H1 (cell line): ENCODE results near the gene VPS37C. TPM values are rescaled to one million over a fixed set of nuclear protein-coding genes. Genes with fewer than 3 reads are reported as not detected.

Experiments
- CTCF ChIA-PET: fragments of 300-600 bp; sonication (Branson Sonifier 250); formaldehyde crosslinking; loops from one replicate; lab custom pipeline; 2021; ENCODE audit not compliant: partially characterized antibody; lab: Charles Lee
- POLR2A ChIA-PET: fragments of 300-600 bp; sonication (Branson Sonifier 250); formaldehyde crosslinking; loops from one replicate; lab custom pipeline; 2021; ENCODE audit warnings: inconsistent platforms; ENCODE audit not compliant: partially characterized antibody; lab: Charles Lee
- DNase-seq, 2 experiments: peaks; one replicate each; pipeline versions ENCODE4 v3.0.0 to v3.0.0-alpha.2; 2010 to 2022; ENCODE audit warnings: low spot score in 2 of 2, low read depth in 1 of 2, mixed read lengths in 1 of 2
- FAIRE-seq: peaks from 2 replicates; lab custom pipeline; 2011; peaks lifted over from hg19 to GRCh38; lab: Jason Lieb, UNC
- H2AFZ ChIP-seq: 2 replicates; pipeline ENCODE4 v1.8.1; 2012; ENCODE audit warnings: low read length, inconsistent platforms
- H2AK5ac ChIP-seq: 2 replicates; pipeline ENCODE4 v1.6.1; 2013; ENCODE audit warnings: low read depth, low read length
- H2BK120ac ChIP-seq: replicated peaks from 2 replicates; pipeline ENCODE3; 2013; ENCODE audit warnings: low read depth, low read length, inconsistent platforms
- H2BK12ac ChIP-seq: 2 replicates; pipeline ENCODE4 v1.6.1; 2013; ENCODE audit warnings: low read depth, low read length
- H2BK15ac ChIP-seq: 2 replicates; pipeline ENCODE4 v1.6.1; 2013; ENCODE audit warnings: low read length
- H2BK20ac ChIP-seq: 2 replicates; pipeline ENCODE4 v1.6.1; 2013; ENCODE audit warnings: low read length
- H2BK5ac ChIP-seq: 2 replicates; pipeline ENCODE4 v1.6.1; 2013; ENCODE audit warnings: low read depth, low read length
- H3K14ac ChIP-seq: 2 replicates; pipeline ENCODE4 v1.6.1; 2013; ENCODE audit warnings: inconsistent platforms; ENCODE audit not compliant: insufficient read length
- H3K18ac ChIP-seq: 2 replicates; pipeline ENCODE4 v1.6.1; 2013; ENCODE audit warnings: low read length; ENCODE audit errors: extremely low read depth
- H3K23ac ChIP-seq: 2 replicates; pipeline ENCODE4 v1.6.1; 2013; ENCODE audit warnings: inconsistent platforms; ENCODE audit not compliant: insufficient read length
- H3K23me2 ChIP-seq: 2 replicates; pipeline ENCODE4 v1.6.1; 2013; ENCODE audit warnings: low read depth, low read length
- H3K27ac ChIP-seq: 2 replicates; pipeline ENCODE4 v1.6.1; 2011; ENCODE audit warnings: low read depth, low read length, inconsistent platforms
- H3K27me3 ChIP-seq, 4 experiments: replicated peaks in 1 of 4; 1 replicate in 1 of 4; 2 replicates in 3 of 4; pipeline versions ENCODE4 v1.6.1 to v1.8.1; 2011 to 2013; ENCODE audit warnings: low read length in 3 of 4, mild to moderate bottlenecking in 3 of 4, inconsistent platforms in 2 of 4, mixed read lengths in 2 of 4, moderate library complexity in 1 of 4; ENCODE audit not compliant: control insufficient read depth in 3 of 4, insufficient read depth in 3 of 4; ENCODE audit errors: extremely low read depth in 1 of 4
- H3K36me3 ChIP-seq, 4 experiments: 2 replicates each; pipeline versions ENCODE4 v1.6.1 to v1.8.1; 2011 to 2013; ENCODE audit warnings: mild to moderate bottlenecking in 4 of 4, low read length in 3 of 4, moderate library complexity in 2 of 4, control low read depth in 1 of 4, inconsistent platforms in 1 of 4; ENCODE audit not compliant: insufficient read depth in 4 of 4, control insufficient read depth in 2 of 4
- H3K4ac ChIP-seq: replicated peaks from 2 replicates; pipeline ENCODE3; 2013; ENCODE audit warnings: low read length, low read depth, mixed read lengths, inconsistent platforms; ENCODE audit not compliant: insufficient read length
- H3K4me1 ChIP-seq, 4 experiments: replicated peaks in 1 of 4; 1 replicate in 1 of 4; 2 replicates in 3 of 4; pipeline versions ENCODE4 v1.6.1 to v1.8.1; 2011 to 2013; ENCODE audit warnings: low read length in 3 of 4, inconsistent platforms in 2 of 4, mixed read lengths in 1 of 4; ENCODE audit not compliant: insufficient read depth in 4 of 4, control insufficient read depth in 3 of 4
- H3K4me2 ChIP-seq, 2 experiments: 2 replicates each; pipeline versions ENCODE4 v1.6.1 to v1.8.1; 2011 to 2013; ENCODE audit warnings: low read depth in 2 of 2, low read length in 2 of 2, control low read depth in 1 of 2, inconsistent platforms in 1 of 2, mild to moderate bottlenecking in 1 of 2; ENCODE audit not compliant: insufficient read depth in 1 of 2
- H3K4me3 ChIP-seq, 4 experiments: fragments of 200-600, 300-600 bp in 1 of 4; sonication (generic), shearing (Covaris generic), sonication (Bioruptor Twin) in 1 of 4; 2 replicates each; pipeline versions ENCODE4 v1.5.1 to v1.8.1; 2011 to 2016; ENCODE audit warnings: low read length in 4 of 4, low read depth in 3 of 4, control low read depth in 2 of 4, inconsistent platforms in 2 of 4, mild to moderate bottlenecking in 2 of 4, mixed read lengths in 1 of 4, moderate library complexity in 1 of 4; ENCODE audit not compliant: insufficient read depth in 2 of 4; ENCODE audit errors: extremely low read depth in 1 of 4
- H3K56ac ChIP-seq: replicated peaks from 2 replicates; pipeline ENCODE3; 2013; ENCODE audit warnings: low read depth, mild to moderate bottlenecking, mixed read lengths, low read length, inconsistent platforms; ENCODE audit not compliant: insufficient read length
- H3K79me1 ChIP-seq: 2 replicates; pipeline ENCODE4 v1.6.1; 2013; ENCODE audit warnings: low read depth, low read length, control low read depth
- H3K79me2 ChIP-seq, 2 experiments: 2 replicates each; pipeline versions ENCODE4 v1.6.1 to v1.8.1; 2012 to 2013; ENCODE audit warnings: low read length in 2 of 2, mild to moderate bottlenecking in 2 of 2, inconsistent platforms in 1 of 2; ENCODE audit not compliant: insufficient read depth in 2 of 2, control insufficient read depth in 1 of 2
- H3K9ac ChIP-seq, 4 experiments: replicated peaks in 1 of 4; 1 replicate in 1 of 4; 2 replicates in 3 of 4; pipeline versions ENCODE4 v1.6.1 to v1.8.1; 2011 to 2013; ENCODE audit warnings: low read depth in 3 of 4, low read length in 3 of 4, control low read depth in 2 of 4, mild to moderate bottlenecking in 2 of 4, moderate library complexity in 2 of 4, inconsistent platforms in 1 of 4; ENCODE audit errors: extremely low read depth in 1 of 4
- H3K9me3 ChIP-seq, 2 experiments: 2 replicates each; pipeline versions ENCODE4 v1.6.1 to v1.8.1; 2012 to 2013; ENCODE audit warnings: mild to moderate bottlenecking in 2 of 2, moderate library complexity in 2 of 2, control low read depth in 1 of 2, inconsistent platforms in 1 of 2, low read depth in 1 of 2, low read length in 1 of 2, mixed read lengths in 1 of 2; ENCODE audit not compliant: insufficient read depth in 2 of 2
- H4K20me1 ChIP-seq, 2 experiments: replicated peaks in 1 of 2; 2 replicates each; pipeline versions ENCODE3 to v1.8.1; 2011 to 2013; ENCODE audit warnings: inconsistent platforms in 2 of 2, low read length in 2 of 2, mild to moderate bottlenecking in 1 of 2; ENCODE audit not compliant: insufficient read depth in 2 of 2, control insufficient read depth in 1 of 2
- H4K5ac ChIP-seq: 2 replicates; pipeline ENCODE4 v1.6.1; 2013; ENCODE audit warnings: low read length, low read depth, mixed read lengths, inconsistent platforms; ENCODE audit not compliant: insufficient read length
- H4K8ac ChIP-seq: 2 replicates; pipeline ENCODE4 v1.8.0; 2013; ENCODE audit warnings: mild to moderate bottlenecking, moderate library complexity, low read length, inconsistent platforms; ENCODE audit not compliant: insufficient read depth; ENCODE audit errors: extremely low read depth
- H4K91ac ChIP-seq: replicated peaks from 2 replicates; pipeline ENCODE3; 2013; ENCODE audit warnings: low read length, mixed read lengths, inconsistent platforms; ENCODE audit not compliant: insufficient read length
- CHD1 ChIP-seq: IDR thresholded peaks from 2 replicates; pipeline ENCODE4 v1.6.1; 2012; ENCODE audit warnings: low read depth, low read length, improper control_type of control experiment
- CREB1 ChIP-seq: IDR thresholded peaks from 2 replicates; pipeline ENCODE4 v1.6.1; 2012; ENCODE audit warnings: inconsistent platforms
- CTBP2 ChIP-seq: IDR thresholded peaks from 2 replicates; pipeline ENCODE4 v1.7.0; 2011; ENCODE audit warnings: borderline replicate concordance, mild to moderate bottlenecking, moderate library complexity, mixed read lengths, low read length; ENCODE audit not compliant: insufficient read depth, insufficient read length
- KDM1A ChIP-seq: fragments of 200-600, 300-600 bp; sonication (generic); IDR thresholded peaks from 2 replicates; pipeline ENCODE4 v1.7.1; 2016; ENCODE audit warnings: mild to moderate bottlenecking, low read length, borderline replicate concordance
- NANOG ChIP-seq: IDR thresholded peaks from 2 replicates; pipeline ENCODE4 v1.6.1; 2011; ENCODE audit warnings: low read length, low read depth, mild to moderate bottlenecking, inconsistent platforms; ENCODE audit not compliant: insufficient read depth, poor library complexity, severe bottlenecking
- NRF1 ChIP-seq: IDR thresholded peaks from 2 replicates; pipeline ENCODE4 v1.6.1; 2011; ENCODE audit warnings: mild to moderate bottlenecking, low read depth, low read length, improper control_type of control experiment
- SIN3A ChIP-seq, 2 experiments: IDR thresholded peaks in 1 of 2; conservative IDR thresholded peaks in 1 of 2; 2 replicates each; pipeline ENCODE4 v1.6.1; 2011 to 2012; ENCODE audit warnings: low read length in 2 of 2, improper control_type of control experiment in 1 of 2, low read depth in 1 of 2, mild to moderate bottlenecking in 1 of 2
- SP2 ChIP-seq: IDR thresholded peaks from 2 replicates; pipeline ENCODE4 v1.6.1; 2012; ENCODE audit warnings: mild to moderate bottlenecking, low read length, inconsistent platforms
- ZNF274 ChIP-seq: IDR thresholded peaks from 2 replicates; pipeline ENCODE4 v1.7.0; 2012; ENCODE audit warnings: low read length, borderline replicate concordance; ENCODE audit errors: extremely low read depth
- WGBS, 2 experiments: shearing (Covaris generic) in 1 of 2; methylation state at CpG; one replicate each; pipeline versions ENCODE4 v1.1.6 to v1.1.7; 2013 to 2015; ENCODE audit warnings: low lambda C conversion rate in 2 of 2, mixed read lengths in 2 of 2, inconsistent platforms in 1 of 2, low coverage in 1 of 2, missing lambda C conversion rate in 1 of 2; ENCODE audit not compliant: insufficient replicate concordance in 2 of 2, insufficient coverage in 1 of 2, insufficient read length in 1 of 2; ENCODE audit errors: extremely low coverage in 1 of 2, missing lambda C conversion rate in 1 of 2; 5-methylcytosine and 5-hydroxymethylcytosine counted together
- polyA plus RNA-seq, 7 experiments: library from polyadenylated mRNA; depleted of rRNA in 3 of 7; stranded (reverse) in 5 of 7; unstranded in 2 of 7; fragments of >200 nt in 5 of 7; fragments of 200-250 nt in 2 of 7; gene quantifications; 1 replicate in 5 of 7; 2 replicates in 1 of 7; 4 replicates in 1 of 7; pipeline versions ENCODE4 v1.2.1 to v1.2.3, GENCODE V29; 2011 to 2013; ENCODE audit warnings: missing spikeins in 2 of 7, mixed read lengths in 2 of 7
- total RNA-seq: library from RNA; stranded (reverse); fragmentation: NEBNext Ultra II Directional; extraction: Animal tissue kit (Norgen Biotek cat#: 25700); gene quantifications from 2 replicates; pipeline ENCODE4 v1.2.1, GENCODE V29; 2021
- TF ChIP-seq, protein P1 (sequence below): IDR thresholded peaks from 2 replicates; pipeline ENCODE4 v1.6.1; 2012; ENCODE audit warnings: inconsistent platforms
- TF ChIP-seq, protein P2 (sequence below): IDR thresholded peaks from 2 replicates; pipeline ENCODE4 v1.6.1; 2012; ENCODE audit warnings: low read length, inconsistent platforms

VPS37C gene
- total and polyA plus RNA-seq, 2 of the 8 experiments (the other 6 are each of a cell fraction or from before 2014, with no cell fraction given), result 12.9 to 21.0 TPM

DNA sequence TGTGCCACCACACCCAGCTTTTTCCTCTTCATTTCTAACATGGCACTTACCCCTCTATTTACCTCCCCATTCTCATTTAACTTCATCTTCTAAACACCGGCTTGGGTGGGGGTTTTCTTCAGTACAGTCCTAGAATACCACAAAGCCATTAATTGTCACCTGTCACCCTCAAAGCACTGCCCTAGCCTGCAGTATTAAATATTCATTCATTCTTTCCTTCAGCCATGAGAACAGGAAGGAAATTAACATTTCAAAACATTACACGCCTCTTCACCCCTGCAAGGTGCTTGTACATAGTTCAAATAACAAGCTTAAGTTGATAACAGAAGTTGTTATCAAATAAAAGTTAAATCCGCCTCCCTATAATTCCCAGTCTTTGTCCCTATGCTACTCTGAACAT is 10.7 kb upstream of the VPS37C start:
- Histone ChIP-seq H3K14ac (no peak overlapping the region), H3K23ac (no peak overlapping the region), H3K18ac (no peak overlapping the region), H2BK120ac (no peak overlapping the region), H3K4ac (no peak overlapping the region), H4K91ac (no peak overlapping the region), H3K9me3 (peaks cover 3 to 4% of the 10 kb centered on the region in 2 experiments; a peak in 1 of 4 replicates), H3K4me2 (no peak overlapping the region), H4K5ac (no peak overlapping the region), H2BK20ac (no peak overlapping the region), H3K79me1 (no peaks in the 10 kb centered on the region), H2AK5ac (no peak overlapping the region), H2BK12ac (no peak overlapping the region), H3K23me2 (no peaks in the 10 kb centered on the region), H4K8ac (no peak overlapping the region), H3K27me3 (0 out of 7 replicates have a peak, but pooled peaks cover 0 to 3% (median 0%) of the 10 kb centered on the region in 4 experiments), H4K20me1 (peaks cover 0 to 1% of the 10 kb centered on the region in 2 experiments), H2BK15ac (no peak overlapping the region), H3K9ac (no peak overlapping the region), H3K36me3 (no peaks in the 10 kb centered on the region), H2BK5ac (no peak overlapping the region), H2AFZ (no peak overlapping the region), H3K4me3 (no peak overlapping the region), H3K79me2 (no peaks in the 10 kb centered on the region), H3K27ac (no peak overlapping the region), H3K4me1 (no peaks in the 10 kb centered on the region), H3K56ac (no peak overlapping the region)
- 71 to 100% methylated on average over 1 to 3 of the region's 3 CpGs for WGBS, 2 experiments
- CTCF ChIA-PET, result interaction anchor here (0.6 to 2.9 kb wide), 5 partner anchors 16 to 200 kb away, joined by 3 to 11 read pairs (median 3); no protein-coding TSS in a partner anchor
- no peak for DNase-seq
- POLR2A ChIA-PET, result interaction anchor here (1.1 kb wide), 1 partner anchor 10 kb away, joined by 3 read pairs; the partner anchor contains the start of gene VPS37C
- FAIRE-seq, result no peak
- TF ChIP-seq, protein P1, sequence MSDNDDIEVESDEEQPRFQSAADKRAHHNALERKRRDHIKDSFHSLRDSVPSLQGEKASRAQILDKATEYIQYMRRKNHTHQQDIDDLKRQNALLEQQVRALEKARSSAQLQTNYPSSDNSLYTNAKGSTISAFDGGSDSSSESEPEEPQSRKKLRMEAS, result no peak
- TF ChIP-seq CHD1, result no peak
- no peak for TF ChIP-seq CTBP2
- TF ChIP-seq KDM1A, result no peak
- no peak for TF ChIP-seq NRF1
- TF ChIP-seq, protein P2, sequence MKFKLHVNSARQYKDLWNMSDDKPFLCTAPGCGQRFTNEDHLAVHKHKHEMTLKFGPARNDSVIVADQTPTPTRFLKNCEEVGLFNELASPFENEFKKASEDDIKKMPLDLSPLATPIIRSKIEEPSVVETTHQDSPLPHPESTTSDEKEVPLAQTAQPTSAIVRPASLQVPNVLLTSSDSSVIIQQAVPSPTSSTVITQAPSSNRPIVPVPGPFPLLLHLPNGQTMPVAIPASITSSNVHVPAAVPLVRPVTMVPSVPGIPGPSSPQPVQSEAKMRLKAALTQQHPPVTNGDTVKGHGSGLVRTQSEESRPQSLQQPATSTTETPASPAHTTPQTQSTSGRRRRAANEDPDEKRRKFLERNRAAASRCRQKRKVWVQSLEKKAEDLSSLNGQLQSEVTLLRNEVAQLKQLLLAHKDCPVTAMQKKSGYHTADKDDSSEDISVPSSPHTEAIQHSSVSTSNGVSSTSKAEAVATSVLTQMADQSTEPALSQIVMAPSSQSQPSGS, result no peak
- no peak for TF ChIP-seq SIN3A (conservative IDR thresholded peaks at IDR 0.05 in 1 of 2, IDR thresholded peaks at IDR 0.05 in 1 of 2; ENCODE audit: low read depth in 1 of 2, low read length in 2 of 2)
- no peak for TF ChIP-seq CREB1
- no peak for TF ChIP-seq ZNF274
- TF ChIP-seq SP2, result no peak
- no peak for TF ChIP-seq NANOG
